HG03432 (cell line): ENCODE data around the gene MIB2.
"Not testable (repeated sequence)": the region's sequence is repeated elsewhere in the genome, so short reads cannot be mapped to it uniquely, and the experiment has no call there.

Source experiments
- ATAC-seq: cut with Tn5 transposase; IDR thresholded peaks from one replicate; pipeline ENCODE4 v1.9.1; 2021; ENCODE audit warnings: mild to moderate bottlenecking, moderate library complexity; ENCODE audit not compliant: unreplicated experiment

Gene MIB2

GRCh38 chr1:1646326-1646725, 31.0 kb downstream of the MIB2 start:
- not testable (repeated sequence) for ATAC-seq

- ATAC-seq, result not testable (repeated sequence)
Observed at GRCh38 chr1:1647567-1648241, 32.4 kb downstream of the MIB2 start.

GRCh38 chr1:1648265-1648664, 33.0 kb downstream of the MIB2 start:
- ATAC-seq, result not testable (repeated sequence)

GRCh38 chr1:1658583-1659549, 43.6 kb downstream of the MIB2 start, which contains the start of gene CDK11B:
Gene CDK11B (minus strand): TSS chr1:1659004. CDS start chr1:1657485, 1,519 bp downstream.
- peak; percentile 82 for ATAC-seq

GRCh38 chr1:1662392-1662791, 47.1 kb downstream of the MIB2 start:
- ATAC-seq, result not testable (repeated sequence)

GRCh38 chr1:1662830-1663560, 47.7 kb downstream of the MIB2 start:
- not testable (repeated sequence) for ATAC-seq

GRCh38 chr1:1664318-1664717, 49.0 kb downstream of the MIB2 start:
- not testable (repeated sequence) for ATAC-seq

GRCh38 chr1:1664941-1665814, 49.9 kb downstream of the MIB2 start:
- no peak for ATAC-seq

GRCh38 chr1:1665815-1666251, 50.5 kb downstream of the MIB2 start:
- ATAC-seq, result no peak

- ATAC-seq, result no peak
Observed at GRCh38 chr1:1666526-1666925, 51.2 kb downstream of the MIB2 start.

GRCh38 chr1:1669468-1670440, 54.5 kb downstream of the MIB2 start:
- no peak for ATAC-seq

- no peak for ATAC-seq
Observed at GRCh38 chr1:1670866-1671265, 55.6 kb downstream of the MIB2 start.

GRCh38 chr1:1671365-1672119, 56.2 kb downstream of the MIB2 start:
- no peak for ATAC-seq

GRCh38 chr1:1672181-1672965, 57.1 kb downstream of the MIB2 start:
- no peak for ATAC-seq

- ATAC-seq, result not testable (repeated sequence)
Observed at GRCh38 chr1:1674806-1675205, 59.5 kb downstream of the MIB2 start.

- ATAC-seq, result not testable (repeated sequence)
Observed at GRCh38 chr1:1675218-1675617, 59.9 kb downstream of the MIB2 start.

- ATAC-seq, result not testable (repeated sequence)
Observed at GRCh38 chr1:1676087-1676486, 60.8 kb downstream of the MIB2 start.
